ENCODE results near the gene HOXD9. TPM values are rescaled to one million over a fixed set of nuclear protein-coding genes. Genes with fewer than 3 reads are reported as not detected.

HOXD9 gene
- total and polyA plus RNA-seq, 2 donors (not counting 3 experiments of a cell fraction or from before 2014, with no cell fraction given), result 1.9 to 3.5 TPM

DNA sequence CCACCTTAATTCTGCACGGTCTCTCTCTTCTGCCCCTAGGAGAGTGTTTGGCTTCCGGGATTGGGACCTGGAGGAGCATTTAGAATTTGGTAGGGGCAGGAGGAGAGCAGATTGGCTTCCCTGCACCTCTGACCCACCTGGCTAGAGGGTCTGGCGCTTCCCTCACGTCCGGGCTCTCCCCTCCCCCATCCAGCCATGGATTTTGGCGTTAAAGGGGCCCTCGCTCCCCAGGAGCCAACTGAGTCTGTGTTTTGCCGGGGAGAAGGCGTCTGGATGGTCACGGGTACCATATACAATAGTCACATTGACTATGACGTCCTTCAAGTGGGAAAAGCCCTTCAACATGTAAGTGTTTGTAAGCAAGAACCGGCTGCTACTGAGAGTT lies 41.1 kb downstream of the HOXD9 start:
- Histone ChIP-seq H3K4me1 (ENCODE audit: control insufficient read depth, extremely low read depth, insufficient read depth, low read length) (peaks cover 3% of the 10 kb centered on the region), H3K4me3 (replicated peaks in 1 of 3; ENCODE audit: insufficient read depth in 1 of 3, low read depth in 1 of 3, low read length in 3 of 3) (no peak overlapping the region), H3K36me3 (ENCODE audit: control insufficient read depth in 2 of 2, extremely low read depth in 1 of 2, insufficient read depth in 2 of 2, low read length in 2 of 2) (no peaks in the 10 kb centered on the region), H3K27ac (ENCODE audit: insufficient read depth, low read depth, low read length) (no peak overlapping the region), H3K9me1 (replicated peaks; ENCODE audit: control insufficient read depth, extremely low read depth, insufficient read depth, low read length) (no peaks in the 10 kb centered on the region), H3K9ac (replicated peaks; ENCODE audit: extremely low read depth, insufficient read depth, low read length) (no peak overlapping the region), H4K20me1 (replicated peaks; ENCODE audit: control insufficient read depth, extremely low read depth, insufficient read depth, low read length) (no peaks in the 10 kb centered on the region), H3K4me2 (ENCODE audit: insufficient read depth, low read length) (no peak overlapping the region), H3K27me3 (ENCODE audit: control insufficient read depth in 2 of 2, insufficient read depth in 2 of 2, low read length in 2 of 2) (peaks cover 5 to 15% of the 10 kb centered on the region in 2 experiments), H3K79me2 (ENCODE audit: control insufficient read depth, insufficient read depth, low read length) (no peaks in the 10 kb centered on the region), H3K9me3 (replicated peaks; ENCODE audit: control insufficient read depth, insufficient read depth, low read length) (no peaks in the 10 kb centered on the region), H2AFZ (ENCODE audit: low read depth, low read length) (no peak overlapping the region)
- FAIRE-seq, result no peak
- dilution Hi-C loops (cut with MboI; ENCODE audit: extremely low pct_ligation_motif_present, low sequenced_read_pairs) (no loop called here), intact Hi-C loops (cut with micrococcal nuclease) (no loop called here)
- no TSS peak for BruUV-seq (replicated peaks)
- no peak for DNase-seq (ENCODE audit: low read depth, low spot score)
- TF ChIP-seq, protein P1, sequence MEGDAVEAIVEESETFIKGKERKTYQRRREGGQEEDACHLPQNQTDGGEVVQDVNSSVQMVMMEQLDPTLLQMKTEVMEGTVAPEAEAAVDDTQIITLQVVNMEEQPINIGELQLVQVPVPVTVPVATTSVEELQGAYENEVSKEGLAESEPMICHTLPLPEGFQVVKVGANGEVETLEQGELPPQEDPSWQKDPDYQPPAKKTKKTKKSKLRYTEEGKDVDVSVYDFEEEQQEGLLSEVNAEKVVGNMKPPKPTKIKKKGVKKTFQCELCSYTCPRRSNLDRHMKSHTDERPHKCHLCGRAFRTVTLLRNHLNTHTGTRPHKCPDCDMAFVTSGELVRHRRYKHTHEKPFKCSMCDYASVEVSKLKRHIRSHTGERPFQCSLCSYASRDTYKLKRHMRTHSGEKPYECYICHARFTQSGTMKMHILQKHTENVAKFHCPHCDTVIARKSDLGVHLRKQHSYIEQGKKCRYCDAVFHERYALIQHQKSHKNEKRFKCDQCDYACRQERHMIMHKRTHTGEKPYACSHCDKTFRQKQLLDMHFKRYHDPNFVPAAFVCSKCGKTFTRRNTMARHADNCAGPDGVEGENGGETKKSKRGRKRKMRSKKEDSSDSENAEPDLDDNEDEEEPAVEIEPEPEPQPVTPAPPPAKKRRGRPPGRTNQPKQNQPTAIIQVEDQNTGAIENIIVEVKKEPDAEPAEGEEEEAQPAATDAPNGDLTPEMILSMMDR (IDR thresholded peaks at IDR 0.05; ENCODE audit: extremely low read depth in 1 of 2, insufficient read depth in 1 of 2, low read depth in 1 of 2, low read length in 2 of 2), result no peak
- TF ChIP-seq POLR2A (IDR thresholded peaks at IDR 0.05; ENCODE audit: low read depth, low read length) (no peak), MYC (IDR thresholded peaks at IDR 0.05; ENCODE audit: low read depth, low read length) (no peak), FOS (IDR thresholded peaks at IDR 0.05; ENCODE audit: borderline replicate concordance, insufficient read depth, low read length) (no peak)
- POLR2A ChIA-PET, result no interaction called here
- CTCF ChIA-PET, result no interaction called here

DNA sequence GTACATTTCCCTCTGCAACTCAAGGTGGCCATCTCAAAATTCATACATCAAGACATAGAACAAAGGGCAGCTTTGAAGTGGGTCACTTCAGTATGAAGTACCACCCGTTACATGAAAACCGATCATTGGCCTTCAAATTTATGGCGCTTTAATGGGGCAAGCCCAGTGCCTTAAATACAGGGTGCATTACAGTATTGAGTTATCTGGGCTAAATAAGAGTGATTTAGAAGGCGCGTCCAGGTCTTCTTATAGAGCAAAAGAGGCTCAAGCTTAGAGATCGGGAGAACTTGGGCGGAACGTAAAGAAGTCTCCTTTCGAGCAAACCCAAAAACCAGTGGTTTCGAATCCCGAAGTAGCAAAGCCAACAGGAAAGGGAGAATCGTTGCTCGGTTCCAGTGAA lies 41.7 kb downstream of the HOXD9 start:
- no peaks in the 10 kb centered on the region for H3K9me3 ChIP-seq (replicated peaks; ENCODE audit: control insufficient read depth, insufficient read depth, low read length)
- no peak overlapping the region for H3K4me2 ChIP-seq (ENCODE audit: insufficient read depth, low read length)
- H3K4me1 ChIP-seq (ENCODE audit: control insufficient read depth, extremely low read depth, insufficient read depth, low read length), result peaks cover 3% of the 10 kb centered on the region
- H2AFZ ChIP-seq (ENCODE audit: low read depth, low read length), result no peak overlapping the region
- H3K9ac ChIP-seq (replicated peaks; ENCODE audit: extremely low read depth, insufficient read depth, low read length), result no peak overlapping the region
- TF ChIP-seq GATA2 (IDR thresholded peaks at IDR 0.05; ENCODE audit: insufficient read depth, insufficient read length, low read depth, low read length) (no peak), POLR2AphosphoS5 (IDR thresholded peaks at IDR 0.05; ENCODE audit: insufficient read depth, low read depth, low read length) (no peak), EZH2 (IDR thresholded peaks at IDR 0.05; ENCODE audit: borderline replicate concordance, low read depth, low read length, severe bottlenecking) (no peak), JUN (IDR thresholded peaks at IDR 0.05; ENCODE audit: borderline replicate concordance, insufficient read depth, insufficient read length, low read depth) (no peak)
- TF ChIP-seq, protein P2, sequence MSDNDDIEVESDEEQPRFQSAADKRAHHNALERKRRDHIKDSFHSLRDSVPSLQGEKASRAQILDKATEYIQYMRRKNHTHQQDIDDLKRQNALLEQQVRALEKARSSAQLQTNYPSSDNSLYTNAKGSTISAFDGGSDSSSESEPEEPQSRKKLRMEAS (IDR thresholded peaks at IDR 0.05; ENCODE audit: insufficient read depth, insufficient read length), result no peak
- no peaks in the 10 kb centered on the region for H3K36me3 ChIP-seq (ENCODE audit: control insufficient read depth in 2 of 2, extremely low read depth in 1 of 2, insufficient read depth in 2 of 2, low read length in 2 of 2)
- intact Hi-C loops (cut with micrococcal nuclease) (no loop called here), dilution Hi-C loops (cut with MboI; ENCODE audit: extremely low pct_ligation_motif_present, low sequenced_read_pairs) (no loop called here)
- peaks cover 5 to 15% of the 10 kb centered on the region in 2 experiments for H3K27me3 ChIP-seq (ENCODE audit: control insufficient read depth in 2 of 2, insufficient read depth in 2 of 2, low read length in 2 of 2)
- no peak overlapping the region for H3K4me3 ChIP-seq (replicated peaks in 1 of 3; ENCODE audit: insufficient read depth in 1 of 3, low read depth in 1 of 3, low read length in 3 of 3)
- H3K27ac ChIP-seq (ENCODE audit: insufficient read depth, low read depth, low read length), result no peak overlapping the region
- DNase-seq (ENCODE audit: low read depth, low spot score) (no peak), FAIRE-seq (no peak)
- ChIA-PET POLR2A (no interaction called here), CTCF (interaction anchor here (1.0 kb wide), 1 partner anchor 291 kb away, joined by 4 read pairs; no protein-coding TSS in a partner anchor)
- H4K20me1 ChIP-seq (replicated peaks; ENCODE audit: control insufficient read depth, extremely low read depth, insufficient read depth, low read length), result no peaks in the 10 kb centered on the region
- no TSS peak for BruUV-seq (replicated peaks)
- no peaks in the 10 kb centered on the region for H3K79me2 ChIP-seq (ENCODE audit: control insufficient read depth, insufficient read depth, low read length)
- H3K9me1 ChIP-seq (replicated peaks; ENCODE audit: control insufficient read depth, extremely low read depth, insufficient read depth, low read length), result no peaks in the 10 kb centered on the region

Data from endothelial cell of umbilical vein (primary cell).